SK-N-SH (cell line): ENCODE measurements around the gene LDHD. TPM values are rescaled to one million over a fixed set of nuclear protein-coding genes. Genes with fewer than 3 reads are reported as not detected.

Source experiments
- CTCF ChIA-PET: fragments of 300-600, 350-600 bp; formaldehyde crosslinking; extraction: SDS; loops from one replicate; lab custom pipeline; 2021; lab: Yijun Ruan, JAX
- POLR2A ChIA-PET: fragments of 350-600 bp; sonication (Branson Sonifier 250); formaldehyde crosslinking; extraction: SDS; loops from one replicate; lab custom pipeline; 2020; ENCODE audit warnings: antibody characterized with exemption, inconsistent platforms; lab: Yijun Ruan, JAX
- DNase-seq: peaks from one replicate; pipeline ENCODE4 v3.0.0; 2012
- H2AFZ ChIP-seq: fragments of 200-600 bp; sonication (generic); 2 replicates; pipeline ENCODE4 v1.8.1; 2016; ENCODE audit warnings: antibody characterized with exemption, mild to moderate bottlenecking, low read depth
- H3F3A ChIP-seq: fragments of 200-600 bp; sonication (generic); replicated peaks from 2 replicates; pipeline ENCODE3; 2016; ENCODE audit warnings: antibody characterized with exemption, mild to moderate bottlenecking; ENCODE audit not compliant: insufficient read depth
- H3K27ac ChIP-seq, 2 experiments: fragments of 200-500 bp in 1 of 2; fragments of 200-600 bp in 1 of 2; sonication (Bioruptor generic) in 1 of 2; sonication (generic), shearing (Covaris generic) in 1 of 2; 2 replicates each; pipeline versions ENCODE4 v1.5.1 to v1.6.1; 2014 to 2016; ENCODE audit warnings: low read depth in 2 of 2, inconsistent platforms in 1 of 2, low read length in 1 of 2, mild to moderate bottlenecking in 1 of 2, mixed read lengths in 1 of 2
- H3K27me3 ChIP-seq: fragments of 200-600 bp; sonication (generic), shearing (Covaris generic); 2 replicates; pipeline ENCODE4 v1.6.1; 2016; ENCODE audit warnings: mixed run types; ENCODE audit not compliant: insufficient read depth
- H3K36me3 ChIP-seq, 2 experiments: fragments of 200-500 bp in 1 of 2; fragments of 200-600 bp in 1 of 2; sonication (Bioruptor generic) in 1 of 2; sonication (generic) in 1 of 2; replicated peaks in 1 of 2; 2 replicates each; pipeline versions ENCODE3 to v1.5.1; 2014 to 2016; ENCODE audit warnings: low read length in 1 of 2, mild to moderate bottlenecking in 1 of 2; ENCODE audit not compliant: insufficient read depth in 2 of 2, control insufficient read depth in 1 of 2
- H3K4me1 ChIP-seq, 2 experiments: fragments of 200-500 bp in 1 of 2; fragments of 200-600 bp in 1 of 2; sonication (Bioruptor generic) in 1 of 2; sonication (generic), shearing (Covaris generic) in 1 of 2; 2 replicates each; pipeline versions ENCODE4 v1.5.1 to v1.6.1; 2014 to 2016; ENCODE audit warnings: low read depth in 1 of 2, low read length in 1 of 2, mixed run types in 1 of 2; ENCODE audit not compliant: insufficient read depth in 2 of 2, control insufficient read depth in 1 of 2
- H3K4me2 ChIP-seq: fragments of 200-600 bp; sonication (generic), shearing (Covaris generic); 2 replicates; pipeline ENCODE4 v1.6.1; 2017; ENCODE audit warnings: mixed run types
- H3K4me3 ChIP-seq, 2 experiments: fragments of 200-500 bp in 1 of 2; fragments of 200-600 bp in 1 of 2; sonication (Bioruptor generic) in 1 of 2; sonication (generic), shearing (Covaris generic) in 1 of 2; 2 replicates each; pipeline versions ENCODE4 v1.5.1 to v1.8.1; 2014 to 2016; ENCODE audit warnings: low read depth in 2 of 2, inconsistent platforms in 1 of 2, low read length in 1 of 2, mild to moderate bottlenecking in 1 of 2, mixed read lengths in 1 of 2, moderate library complexity in 1 of 2
- H3K79me2 ChIP-seq: fragments of 200-600 bp; sonication (generic); 2 replicates; pipeline ENCODE4 v1.8.1; 2017; ENCODE audit warnings: mild to moderate bottlenecking; ENCODE audit not compliant: insufficient read depth
- H3K9ac ChIP-seq: fragments of 200-600 bp; sonication (generic); 2 replicates; pipeline ENCODE4 v1.6.1; 2017; ENCODE audit warnings: mixed run types
- H3K9me2 ChIP-seq: fragments of 200-600 bp; sonication (generic); 2 replicates; pipeline ENCODE4 v1.6.1; 2017; ENCODE audit warnings: mixed run types
- H3K9me3 ChIP-seq: fragments of 200-600 bp; sonication (generic); 2 replicates; pipeline ENCODE4 v1.6.1; 2017; ENCODE audit warnings: mixed run types, mild to moderate bottlenecking, moderate library complexity
- H4K20me1 ChIP-seq: fragments of 200-600 bp; sonication (generic); 2 replicates; pipeline ENCODE4 v1.6.1; 2017; ENCODE audit warnings: mild to moderate bottlenecking, mixed run types; ENCODE audit not compliant: insufficient read depth
- CHD2 ChIP-seq: fragments of 150-350 bp; IDR thresholded peaks from 2 replicates; pipeline ENCODE4 v1.6.1; 2018; ENCODE audit warnings: low read length; ENCODE audit not compliant: partially characterized antibody
- CTCF ChIP-seq: fragments of 200-600 bp; sonication (generic); IDR thresholded peaks from 2 replicates; pipeline ENCODE4 v1.6.1; 2017; ENCODE audit warnings: antibody characterized with exemption, mild to moderate bottlenecking, moderate library complexity
- EP300 ChIP-seq, 2 experiments: IDR thresholded peaks; 2 replicates each; pipeline versions ENCODE4 v1.4.0 to v1.6.1; 2012; ENCODE audit warnings: borderline replicate concordance in 1 of 2, low read depth in 1 of 2, low read length in 1 of 2
- EZH2phosphoT487 ChIP-seq: fragments of 200-600 bp; sonication (generic); IDR thresholded peaks from 2 replicates; pipeline ENCODE4 v1.6.1; 2017; ENCODE audit warnings: low read depth, mixed run types, mild to moderate bottlenecking, antibody characterized with exemption, moderate library complexity, borderline replicate concordance
- FOSL2 ChIP-seq: IDR thresholded peaks from 2 replicates; pipeline ENCODE4 v1.4.0; 2012; ENCODE audit warnings: low read depth, mild to moderate bottlenecking, moderate library complexity, borderline replicate concordance
- FOXJ3 ChIP-seq: sonication (generic); formaldehyde crosslinking; IDR thresholded peaks from 2 replicates; pipeline ENCODE4 v1.5.1; 2020; ENCODE audit warnings: mild to moderate bottlenecking, missing genetic modification reagents
- GABPA ChIP-seq: IDR thresholded peaks from 2 replicates; pipeline ENCODE4 v1.4.0; 2012; ENCODE audit warnings: low read depth, mild to moderate bottlenecking
- JUND ChIP-seq: IDR thresholded peaks from 2 replicates; pipeline ENCODE4 v1.4.0; 2012
- MXI1 ChIP-seq: IDR thresholded peaks from 2 replicates; pipeline ENCODE4 v1.6.1; 2012; ENCODE audit warnings: mild to moderate bottlenecking, low read depth, low read length, improper control_type of control experiment
- NFIC ChIP-seq: IDR thresholded peaks from 2 replicates; pipeline ENCODE4 v1.4.0; 2012; ENCODE audit warnings: borderline replicate concordance
- RAD21 ChIP-seq: IDR thresholded peaks from 2 replicates; pipeline ENCODE4 v1.6.1; 2012; ENCODE audit warnings: mild to moderate bottlenecking, low read length
- RCOR1 ChIP-seq: fragments of 150-350 bp; IDR thresholded peaks from 2 replicates; pipeline ENCODE4 v1.6.1; 2017; ENCODE audit warnings: antibody characterized with exemption, low read length
- RFX5 ChIP-seq: IDR thresholded peaks from 2 replicates; pipeline ENCODE4 v1.6.1; 2012; ENCODE audit warnings: mild to moderate bottlenecking, improper control_type of control experiment, low read length
- RXRA ChIP-seq: IDR thresholded peaks from 2 replicates; pipeline ENCODE4 v1.4.0; 2012; ENCODE audit warnings: low read depth, mild to moderate bottlenecking, borderline replicate concordance
- SIN3A ChIP-seq: IDR thresholded peaks from 2 replicates; pipeline ENCODE4 v1.6.1; 2012; ENCODE audit warnings: low read depth, mild to moderate bottlenecking, low read length, moderate library complexity, borderline replicate concordance
- SMC3 ChIP-seq: IDR thresholded peaks from 2 replicates; pipeline ENCODE4 v1.6.1; 2012; ENCODE audit warnings: low read depth, low read length, improper control_type of control experiment
- TCF12 ChIP-seq: IDR thresholded peaks from 2 replicates; pipeline ENCODE4 v1.4.0; 2012
- YY1 ChIP-seq: IDR thresholded peaks from 2 replicates; pipeline ENCODE4 v1.4.0; 2012; ENCODE audit warnings: low read depth, mild to moderate bottlenecking
- ZBTB33 ChIP-seq: IDR thresholded peaks from 2 replicates; pipeline ENCODE4 v1.4.0; 2012; ENCODE audit warnings: low read depth, borderline replicate concordance
- WGBS: methylation state at CpG from one replicate; pipeline ENCODE4 v1.1.6; 2017; ENCODE audit warnings: low lambda C conversion rate; 5-methylcytosine and 5-hydroxymethylcytosine counted together
- polyA plus RNA-seq, 3 experiments: library from polyadenylated mRNA; depleted of rRNA; stranded (reverse); fragments of >200 nt; gene quantifications; 2 replicates each; pipeline ENCODE4 v1.2.3, GENCODE V29; 2012
- TF ChIP-seq, protein P1 (sequence below): IDR thresholded peaks from 2 replicates; pipeline ENCODE4 v1.6.1; 2012; ENCODE audit warnings: mild to moderate bottlenecking, low read depth, low read length, moderate library complexity
- TF ChIP-seq, protein P2 (sequence below): IDR thresholded peaks from 2 replicates; pipeline ENCODE4 v1.4.0; 2012; ENCODE audit warnings: low read depth
- TF ChIP-seq, protein P3 (sequence below): fragments of 150-350 bp; IDR thresholded peaks from 2 replicates; pipeline ENCODE4 v1.6.1; 2016; ENCODE audit warnings: mild to moderate bottlenecking, low read depth, low read length

LDHD gene
- polyA plus RNA-seq, 1 of the 3 experiments (the other 2 are of a cell fraction), result 0.53 TPM

DNA sequence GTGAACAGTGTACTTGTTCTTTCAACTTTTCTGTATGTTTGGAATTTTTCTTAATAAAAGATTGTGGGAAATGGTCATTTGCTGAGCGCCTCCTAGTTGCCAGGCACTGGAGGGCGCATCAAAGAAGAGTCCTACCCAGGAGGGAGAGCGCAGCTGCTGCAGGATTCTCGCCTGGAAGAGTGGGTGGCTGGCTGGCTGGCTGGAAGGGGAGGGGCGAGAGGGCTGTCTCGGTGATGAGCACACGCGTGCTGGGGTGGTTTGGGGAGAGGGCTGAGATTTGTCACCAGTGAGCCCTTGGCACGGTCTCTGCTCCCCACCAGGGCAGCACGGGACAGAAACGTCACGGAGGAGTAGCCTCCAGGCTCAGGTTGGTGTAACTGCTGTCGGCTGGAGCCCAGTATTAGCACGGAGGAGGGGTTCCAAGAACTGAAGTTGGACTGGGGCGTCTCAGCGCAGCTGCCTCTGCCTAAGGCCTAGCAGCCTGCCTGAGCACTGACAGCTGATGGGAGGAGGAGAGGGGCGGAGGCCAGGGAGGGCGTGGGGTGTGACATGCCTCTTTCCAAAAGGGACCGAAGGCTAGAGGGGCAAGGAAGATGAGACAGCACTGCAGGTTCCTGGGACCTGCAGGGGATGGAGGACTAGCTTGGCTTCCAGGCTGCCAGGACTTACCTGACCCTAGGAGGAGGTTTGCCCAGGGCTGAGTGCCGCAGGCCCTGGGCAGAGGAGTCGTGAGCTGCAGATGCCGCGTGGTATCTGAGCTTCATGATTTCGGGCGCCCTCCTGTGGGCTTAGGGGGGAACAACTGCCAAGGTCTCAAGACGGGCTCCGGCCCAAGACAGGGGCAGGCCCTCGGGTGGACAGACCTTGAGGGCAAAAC lies 5.7 kb downstream of the LDHD start (continued):
- TF ChIP-seq, protein P1, sequence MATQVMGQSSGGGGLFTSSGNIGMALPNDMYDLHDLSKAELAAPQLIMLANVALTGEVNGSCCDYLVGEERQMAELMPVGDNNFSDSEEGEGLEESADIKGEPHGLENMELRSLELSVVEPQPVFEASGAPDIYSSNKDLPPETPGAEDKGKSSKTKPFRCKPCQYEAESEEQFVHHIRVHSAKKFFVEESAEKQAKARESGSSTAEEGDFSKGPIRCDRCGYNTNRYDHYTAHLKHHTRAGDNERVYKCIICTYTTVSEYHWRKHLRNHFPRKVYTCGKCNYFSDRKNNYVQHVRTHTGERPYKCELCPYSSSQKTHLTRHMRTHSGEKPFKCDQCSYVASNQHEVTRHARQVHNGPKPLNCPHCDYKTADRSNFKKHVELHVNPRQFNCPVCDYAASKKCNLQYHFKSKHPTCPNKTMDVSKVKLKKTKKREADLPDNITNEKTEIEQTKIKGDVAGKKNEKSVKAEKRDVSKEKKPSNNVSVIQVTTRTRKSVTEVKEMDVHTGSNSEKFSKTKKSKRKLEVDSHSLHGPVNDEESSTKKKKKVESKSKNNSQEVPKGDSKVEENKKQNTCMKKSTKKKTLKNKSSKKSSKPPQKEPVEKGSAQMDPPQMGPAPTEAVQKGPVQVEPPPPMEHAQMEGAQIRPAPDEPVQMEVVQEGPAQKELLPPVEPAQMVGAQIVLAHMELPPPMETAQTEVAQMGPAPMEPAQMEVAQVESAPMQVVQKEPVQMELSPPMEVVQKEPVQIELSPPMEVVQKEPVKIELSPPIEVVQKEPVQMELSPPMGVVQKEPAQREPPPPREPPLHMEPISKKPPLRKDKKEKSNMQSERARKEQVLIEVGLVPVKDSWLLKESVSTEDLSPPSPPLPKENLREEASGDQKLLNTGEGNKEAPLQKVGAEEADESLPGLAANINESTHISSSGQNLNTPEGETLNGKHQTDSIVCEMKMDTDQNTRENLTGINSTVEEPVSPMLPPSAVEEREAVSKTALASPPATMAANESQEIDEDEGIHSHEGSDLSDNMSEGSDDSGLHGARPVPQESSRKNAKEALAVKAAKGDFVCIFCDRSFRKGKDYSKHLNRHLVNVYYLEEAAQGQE, result no peak
- no peak; the same call in 1 of the 2 replicates for TF ChIP-seq NFIC

DNA sequence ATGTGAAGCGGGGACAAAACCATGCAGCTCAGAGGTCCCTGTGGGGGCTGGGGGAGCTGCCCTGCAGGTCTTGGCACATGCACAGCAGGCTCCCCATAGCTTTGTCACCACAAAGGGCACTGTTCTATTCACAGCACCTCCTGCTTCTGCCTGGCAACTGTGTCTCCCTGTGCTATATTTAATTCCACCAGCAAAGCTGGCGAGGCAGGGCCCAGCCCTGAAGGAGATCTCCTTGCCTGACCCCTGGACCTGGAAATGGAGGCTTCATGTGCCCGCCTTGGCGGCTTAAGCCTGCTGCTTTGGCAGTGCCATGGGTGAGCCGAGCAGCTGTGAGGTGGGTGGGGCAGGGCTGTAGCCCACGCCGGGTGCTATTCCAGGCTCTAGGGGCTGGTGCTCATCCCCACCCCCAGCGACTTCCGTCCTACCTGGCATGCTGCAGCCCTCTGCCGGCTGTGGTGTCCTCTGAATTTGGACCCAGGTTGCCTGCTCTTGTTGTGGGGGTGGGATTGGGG lies 6.8 kb downstream of the LDHD start:
- ChIA-PET POLR2A (interaction anchor here (2.3 kb wide), 1 partner anchor 111 kb away, joined by 12 read pairs; the partner anchor contains the start of gene ZNRF1), CTCF (interaction anchor here (0.6 to 8.5 kb wide), 12 partner anchors 10 to 334 kb away, joined by 3 to 182 read pairs (median 8); partner anchors contain the start of gene ZNRF1)
- no peaks in the 10 kb centered on the region for H3K79me2 ChIP-seq
- H4K20me1 ChIP-seq, result no peaks in the 10 kb centered on the region
- no peaks in the 10 kb centered on the region for H3K36me3 ChIP-seq
- DNase-seq, result no peak
- H3K4me1 ChIP-seq, result peaks cover 41 to 61% of the 10 kb centered on the region in 2 experiments; a peak in 3 of 4 replicates
- H2AFZ ChIP-seq, result no peak overlapping the region
- no peaks in the 10 kb centered on the region for H3K9me2 ChIP-seq
- H3K4me2 ChIP-seq, result peak overlapping the region; percentile 74
- H3K9ac ChIP-seq, result peak overlapping the region; percentile 48; the same call in 1 of the 2 replicates
- WGBS, result no CpG with 5 or more reads among the region's 10 CpGs
- H3K27ac ChIP-seq, result peak overlapping the region; percentile 73 to 86
- H3F3A ChIP-seq, result peaks cover 25% of the 10 kb centered on the region
- no peak overlapping the region; a peak in 2 of 4 replicates for H3K4me3 ChIP-seq
- no peaks in the 10 kb centered on the region for H3K27me3 ChIP-seq
- H3K9me3 ChIP-seq, result no peaks in the 10 kb centered on the region
- TF ChIP-seq, protein P2, sequence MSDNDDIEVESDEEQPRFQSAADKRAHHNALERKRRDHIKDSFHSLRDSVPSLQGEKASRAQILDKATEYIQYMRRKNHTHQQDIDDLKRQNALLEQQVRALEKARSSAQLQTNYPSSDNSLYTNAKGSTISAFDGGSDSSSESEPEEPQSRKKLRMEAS, result no peak
- no peak for TF ChIP-seq TCF12
- TF ChIP-seq RAD21, result no peak
- no peak for TF ChIP-seq RFX5
- no peak for TF ChIP-seq SMC3
- TF ChIP-seq EZH2phosphoT487, result no peak
- TF ChIP-seq GABPA, result no peak
- TF ChIP-seq JUND, result no peak
- TF ChIP-seq RCOR1, result no peak
- TF ChIP-seq ZBTB33, result no peak
- no peak for TF ChIP-seq FOXJ3
- TF ChIP-seq RXRA, result no peak
- no peak for TF ChIP-seq EP300 (IDR thresholded peaks at IDR 0.05; ENCODE audit: borderline replicate concordance in 1 of 2, low read depth in 1 of 2, low read length in 1 of 2)
- TF ChIP-seq MXI1, result no peak
- no peak for TF ChIP-seq YY1
- TF ChIP-seq FOSL2, result no peak
- TF ChIP-seq CTCF, result no peak
- TF ChIP-seq, protein P3, sequence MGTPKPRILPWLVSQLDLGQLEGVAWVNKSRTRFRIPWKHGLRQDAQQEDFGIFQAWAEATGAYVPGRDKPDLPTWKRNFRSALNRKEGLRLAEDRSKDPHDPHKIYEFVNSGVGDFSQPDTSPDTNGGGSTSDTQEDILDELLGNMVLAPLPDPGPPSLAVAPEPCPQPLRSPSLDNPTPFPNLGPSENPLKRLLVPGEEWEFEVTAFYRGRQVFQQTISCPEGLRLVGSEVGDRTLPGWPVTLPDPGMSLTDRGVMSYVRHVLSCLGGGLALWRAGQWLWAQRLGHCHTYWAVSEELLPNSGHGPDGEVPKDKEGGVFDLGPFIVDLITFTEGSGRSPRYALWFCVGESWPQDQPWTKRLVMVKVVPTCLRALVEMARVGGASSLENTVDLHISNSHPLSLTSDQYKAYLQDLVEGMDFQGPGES, result no peak
- TF ChIP-seq SIN3A, result no peak
- TF ChIP-seq CHD2, result no peak
